Activated CD8-positive, alpha-beta memory T cell treated with anti-CD3 and anti-CD28 coated beads, Interleukin-2, amount 50 U/mL, for 24 hours (primary cell): ENCODE data around the gene GPA33.
"Not testable (repeated sequence)": the region's sequence is repeated elsewhere in the genome, so short reads cannot be mapped to it uniquely, and the experiment has no call there.

ENCODE experiments used
- DNase-seq: peaks from one replicate; pipeline ENCODE4 v3.0.0-alpha.2; 2020; ENCODE audit errors: extremely low read depth

GPA33 gene

DNA sequence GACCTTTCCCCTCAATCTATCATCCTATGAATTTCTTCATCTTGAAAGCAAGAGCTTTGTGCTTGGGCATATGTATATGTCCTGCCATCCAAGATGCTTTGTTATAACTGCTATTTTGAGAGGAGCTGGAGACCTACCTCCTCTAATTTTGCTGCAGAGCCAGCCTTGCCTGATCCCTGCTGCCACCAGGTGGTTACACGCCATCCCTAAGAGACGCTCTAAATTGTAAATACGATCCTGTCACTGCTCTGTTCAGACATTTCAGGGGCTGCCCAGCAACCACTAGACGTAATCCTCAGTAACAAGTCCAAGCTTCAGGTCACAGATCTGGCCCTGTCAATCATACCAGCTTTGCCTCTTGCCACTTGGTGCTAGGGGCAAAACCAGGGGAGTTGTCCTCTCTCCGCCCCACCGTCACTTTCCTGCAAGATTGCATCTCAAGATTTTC is 32.9 kb downstream of the GPA33 start:
- no peak for DNase-seq

DNA sequence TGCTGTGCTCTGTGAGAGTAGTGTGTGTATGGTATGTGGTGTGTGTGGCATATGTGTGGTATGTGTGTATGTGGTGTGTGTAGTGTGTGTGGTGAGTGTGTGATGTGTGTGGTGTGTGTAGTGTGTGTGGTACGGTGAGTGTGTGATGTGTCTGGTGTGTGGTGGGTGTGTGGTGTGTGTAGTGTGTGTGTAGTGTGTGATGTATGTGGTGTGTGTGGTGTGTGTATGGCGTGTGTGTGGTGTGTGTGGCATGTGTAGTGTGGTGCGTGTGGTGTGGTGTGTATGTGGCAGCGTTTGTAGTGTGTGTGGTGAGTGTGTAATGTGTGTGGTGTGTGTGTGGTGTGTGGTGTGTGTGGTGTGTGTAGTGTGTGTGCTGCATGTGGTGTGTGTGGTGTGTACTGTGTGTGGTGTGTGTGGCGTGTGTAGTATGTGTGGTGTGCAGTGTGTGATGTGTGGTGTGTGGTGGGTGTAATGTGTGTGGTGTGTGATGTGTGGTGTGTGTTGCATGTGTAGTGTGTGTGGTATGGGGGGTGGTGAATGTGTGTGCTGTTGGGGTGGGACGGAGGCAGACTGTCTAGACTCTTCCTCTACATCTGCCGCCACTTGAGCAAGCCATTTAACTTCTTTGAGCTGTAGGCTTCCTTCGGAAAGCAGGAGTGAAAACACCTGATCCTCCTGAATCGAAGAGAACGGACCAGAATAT is 33.5 kb downstream of the GPA33 start:
- DNase-seq = no peak

DNA sequence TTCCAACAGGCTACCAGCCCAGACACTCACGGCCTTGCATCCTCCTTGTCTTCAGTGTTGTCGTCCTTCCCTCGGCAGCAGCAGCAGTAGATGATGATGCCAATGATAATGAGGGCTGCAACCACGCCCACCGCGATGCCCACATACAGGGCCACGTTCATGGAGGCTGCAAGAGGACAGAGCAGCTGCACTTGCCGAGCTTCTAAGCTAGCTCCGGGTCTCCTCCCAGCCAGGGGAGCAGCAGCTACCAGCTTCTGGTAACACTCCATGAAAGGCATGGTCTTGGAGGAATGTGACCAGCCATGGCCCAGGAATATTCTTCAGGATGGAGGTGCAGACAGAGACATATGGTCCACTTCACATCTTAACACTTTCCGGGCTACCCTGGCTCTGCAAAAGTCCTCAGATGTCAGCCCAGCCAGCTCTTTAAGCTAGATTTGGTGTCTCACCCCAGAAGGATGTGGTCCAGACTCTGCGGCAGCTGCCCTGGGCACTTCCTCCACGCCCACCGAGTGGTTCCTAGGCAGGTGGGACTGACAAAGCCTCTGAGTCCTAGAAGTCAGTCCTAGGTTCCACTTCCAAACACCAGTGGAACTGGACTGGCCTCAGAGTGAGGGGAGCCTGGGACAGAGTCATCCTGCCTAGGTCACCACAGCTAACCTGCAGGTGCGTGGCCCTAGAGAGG is 35.1 kb downstream of the GPA33 start:
- no peak for DNase-seq

DNA sequence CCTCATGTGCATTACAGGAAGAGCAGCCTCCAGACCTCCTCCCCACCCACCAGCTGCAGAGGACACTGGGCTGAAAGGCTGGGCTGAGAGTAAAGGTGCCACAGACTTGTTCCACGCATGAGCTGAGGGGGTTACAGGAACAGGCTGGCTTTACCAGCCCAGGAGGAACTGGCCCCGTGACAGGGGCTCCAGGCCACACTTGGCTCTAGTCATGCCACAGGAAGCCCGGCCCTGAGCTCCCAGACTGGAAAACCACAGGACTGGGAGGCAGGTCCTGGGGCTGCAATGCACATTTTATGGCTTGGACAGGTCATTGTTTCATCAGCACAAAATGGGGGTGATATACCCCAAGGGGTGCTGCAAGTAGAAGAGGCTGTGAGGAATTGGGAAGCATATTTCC is 35.6 kb downstream of the GPA33 start:
- DNase-seq = no peak

DNA sequence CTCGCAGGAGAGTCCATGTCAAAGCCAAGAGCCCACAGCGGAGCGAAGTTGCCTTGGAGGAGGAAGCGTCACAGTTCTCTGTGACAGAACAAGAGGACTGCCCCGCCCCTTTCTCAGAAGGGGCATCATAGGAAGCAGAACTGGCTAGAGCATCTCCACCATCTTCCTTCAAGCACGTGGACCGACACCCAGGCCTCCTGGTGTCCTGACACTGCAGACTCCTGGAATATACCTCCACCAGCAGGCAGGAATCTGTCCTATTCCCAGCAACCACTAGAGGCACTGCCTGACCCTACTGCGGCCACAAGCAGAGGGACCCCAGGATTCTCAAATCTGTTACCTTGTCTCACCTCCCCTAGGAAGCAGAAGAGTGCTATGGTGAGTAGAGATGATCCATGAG is 37.8 kb downstream of the GPA33 start:
- no peak for DNase-seq

DNA sequence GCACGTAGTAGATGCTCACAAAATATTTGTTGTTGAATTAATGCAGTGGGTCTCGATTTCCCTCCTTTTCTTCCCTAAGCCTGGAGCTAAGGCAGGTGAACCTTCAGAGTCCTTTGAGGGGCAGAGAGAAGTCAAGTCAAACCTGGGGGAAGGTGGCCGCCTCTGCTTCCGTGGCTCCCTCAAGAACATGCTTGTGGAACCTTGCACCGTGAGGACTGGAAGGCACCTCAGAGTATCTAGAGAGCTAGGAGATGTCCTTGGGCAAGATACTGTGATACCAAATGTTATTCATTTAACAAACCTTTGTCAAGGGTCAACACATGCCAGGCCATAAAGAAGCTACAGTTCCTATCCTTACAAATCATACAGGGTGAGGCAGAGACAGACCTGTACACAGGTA is 38.3 kb downstream of the GPA33 start:
- DNase-seq = no peak

DNA sequence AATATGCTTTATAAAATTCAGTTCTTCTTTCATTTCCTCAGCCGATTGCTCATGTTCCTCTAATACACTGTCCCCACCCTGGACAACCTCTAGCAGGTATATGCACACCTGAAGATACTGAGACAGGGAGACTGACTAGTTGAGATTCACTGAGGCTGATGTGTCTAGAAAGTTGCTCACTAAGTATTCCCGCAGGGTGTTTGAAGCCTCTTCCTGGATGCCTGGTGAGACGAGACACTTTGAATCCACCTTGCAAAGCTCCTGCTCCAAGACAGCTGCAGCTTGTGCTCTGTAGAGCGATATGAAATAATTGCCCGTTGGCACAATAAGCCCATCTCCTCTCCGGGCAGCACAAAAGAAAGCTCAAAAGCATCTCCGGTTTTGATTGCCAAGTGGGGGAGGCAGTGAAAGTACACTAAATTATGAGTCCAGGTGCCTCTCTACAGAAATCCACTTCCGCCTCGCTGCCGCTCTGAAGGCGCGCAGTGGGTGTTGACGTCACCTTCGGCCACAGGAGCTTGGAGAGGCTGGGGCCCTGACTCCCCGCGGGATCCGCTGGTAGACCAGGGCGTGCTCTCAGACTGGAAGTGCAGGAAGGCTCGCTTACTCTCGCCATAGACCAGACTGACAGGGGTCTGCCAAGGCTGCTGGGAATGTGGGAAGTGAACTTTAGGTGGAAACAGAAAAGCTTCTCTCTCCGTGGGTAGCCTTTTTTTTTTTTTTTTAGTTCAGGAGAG is 46.3 kb downstream of the GPA33 start:
- DNase-seq = peak; percentile 28

DNA sequence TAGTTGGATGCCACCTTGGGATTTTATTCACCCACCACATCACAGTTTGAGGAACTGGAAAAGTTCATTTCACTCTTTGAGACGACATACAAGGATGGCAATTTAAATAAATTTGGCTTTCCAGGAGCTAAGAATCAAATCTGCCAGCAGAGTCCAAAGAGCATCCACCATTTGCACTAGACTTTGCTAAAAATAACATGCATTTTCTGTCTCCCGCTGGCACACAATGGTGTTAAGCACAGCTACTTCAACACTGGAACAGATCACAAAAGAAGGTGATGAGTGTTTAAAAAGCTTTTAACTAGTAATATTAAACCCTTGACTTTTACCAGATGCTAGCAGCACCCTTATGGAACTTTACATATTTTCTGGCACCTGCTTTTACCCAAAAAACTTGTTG is 56.5 kb downstream of the GPA33 start:
- no peak for DNase-seq

DNA sequence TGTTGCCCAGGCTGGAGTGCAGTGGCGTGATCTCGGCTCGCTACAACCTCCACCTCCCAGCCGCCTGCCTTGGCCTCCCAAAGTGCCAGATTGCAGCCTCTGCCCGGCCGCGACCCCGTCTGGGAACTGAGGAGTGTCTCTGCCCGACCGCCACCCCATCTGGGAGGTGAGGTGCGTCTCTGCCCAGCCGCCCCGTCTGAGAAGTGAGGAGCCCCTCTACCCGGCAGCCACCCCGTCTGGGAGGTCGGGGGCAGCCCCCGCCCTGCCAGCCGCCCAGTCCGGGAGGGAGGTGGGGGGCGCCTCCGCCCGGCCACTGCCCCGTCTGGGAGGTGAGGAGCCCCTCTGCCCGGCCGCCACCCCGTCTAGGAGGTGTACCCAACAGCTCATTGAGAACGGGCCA is 60.6 kb downstream of the GPA33 start:
- DNase-seq = not testable (repeated sequence)

DNA sequence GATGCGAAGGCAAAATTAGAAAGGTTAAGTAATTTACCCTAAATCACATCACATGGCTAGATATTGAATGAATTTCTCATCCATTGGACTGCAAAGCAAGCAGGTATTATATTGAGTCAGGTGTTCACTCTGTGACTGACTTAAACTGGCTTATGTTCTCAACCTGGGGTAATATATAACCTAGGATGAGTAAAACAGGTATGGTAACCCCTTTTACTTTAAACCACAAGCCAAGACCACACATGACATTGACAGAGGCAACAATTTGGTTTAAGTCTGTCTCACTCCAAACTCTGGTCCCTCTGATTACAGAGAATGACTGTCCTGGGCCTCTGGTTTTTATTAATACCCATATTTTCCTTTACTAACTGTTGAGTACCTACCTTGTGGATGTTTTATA is 67.8 kb downstream of the GPA33 start:
- no peak for DNase-seq

DNA sequence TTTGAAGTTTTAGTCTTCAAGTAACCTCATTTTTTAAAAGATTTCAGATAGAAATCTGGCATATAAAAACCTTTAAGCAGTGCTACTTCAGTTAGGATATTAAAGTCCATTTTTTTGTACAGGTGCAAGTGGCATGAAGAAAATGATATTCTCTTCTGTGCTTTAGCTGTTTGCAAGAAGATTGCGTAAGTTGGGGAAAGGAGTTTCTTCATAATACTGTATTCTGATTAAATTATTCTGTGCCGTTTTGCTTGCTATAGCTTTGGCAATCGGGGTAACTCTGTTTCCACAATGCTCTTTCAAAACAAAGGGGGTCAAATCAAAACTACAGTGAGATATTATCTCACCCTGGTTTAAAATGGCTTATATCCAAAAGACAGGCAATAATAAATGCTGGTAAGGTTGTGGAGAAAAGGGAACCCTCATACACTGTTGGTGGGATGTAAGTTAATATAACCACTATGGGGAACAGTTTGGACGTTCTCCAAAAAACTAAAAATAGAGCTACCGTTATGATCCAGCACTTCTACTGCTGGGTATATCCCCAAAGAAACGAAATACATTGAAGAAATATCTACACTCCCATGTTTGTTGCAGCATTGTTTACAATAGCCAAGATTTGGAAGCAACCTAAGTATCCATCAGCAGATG is 74.0 kb downstream of the GPA33 start:
- DNase-seq = no peak

DNA sequence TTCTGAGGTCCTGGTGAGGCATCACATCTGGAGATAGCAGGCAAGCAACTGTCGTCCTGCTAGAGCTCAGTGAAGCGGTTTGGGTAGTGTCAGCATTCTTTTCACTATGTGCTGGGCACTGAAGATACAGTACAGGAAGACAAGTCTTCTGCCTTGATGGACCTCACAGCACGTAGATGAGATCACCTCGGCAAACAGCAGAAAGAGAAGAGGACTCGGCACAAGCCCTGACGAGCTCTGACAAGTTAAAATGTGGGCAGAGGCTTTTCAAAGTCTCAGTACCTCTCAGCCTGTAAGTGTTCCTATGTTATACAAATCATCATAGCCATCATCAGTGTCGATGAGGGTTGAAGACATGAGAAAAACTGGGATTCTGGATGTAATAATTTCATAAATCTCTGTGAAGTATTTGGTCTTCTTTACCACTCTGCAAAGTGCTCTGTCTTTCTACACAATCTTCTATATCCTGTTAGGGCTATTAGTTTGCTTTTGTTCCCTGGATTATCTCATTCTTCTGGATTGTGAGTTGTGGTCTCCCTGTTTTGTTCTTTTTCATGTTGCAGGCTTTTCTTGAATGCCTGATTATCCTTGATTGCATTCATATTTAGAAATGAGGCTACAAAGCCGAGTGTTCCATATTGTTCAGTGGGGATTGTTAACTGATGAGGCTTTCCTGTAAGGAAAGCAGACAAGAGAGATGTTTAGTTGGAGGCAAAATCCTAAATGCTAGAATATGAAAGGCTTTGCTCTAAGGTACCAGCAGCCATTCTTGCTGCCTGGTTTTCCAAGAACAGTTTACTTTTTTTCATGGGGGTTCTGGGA is 76.9 kb downstream of the GPA33 start:
- no peak for DNase-seq

DNA sequence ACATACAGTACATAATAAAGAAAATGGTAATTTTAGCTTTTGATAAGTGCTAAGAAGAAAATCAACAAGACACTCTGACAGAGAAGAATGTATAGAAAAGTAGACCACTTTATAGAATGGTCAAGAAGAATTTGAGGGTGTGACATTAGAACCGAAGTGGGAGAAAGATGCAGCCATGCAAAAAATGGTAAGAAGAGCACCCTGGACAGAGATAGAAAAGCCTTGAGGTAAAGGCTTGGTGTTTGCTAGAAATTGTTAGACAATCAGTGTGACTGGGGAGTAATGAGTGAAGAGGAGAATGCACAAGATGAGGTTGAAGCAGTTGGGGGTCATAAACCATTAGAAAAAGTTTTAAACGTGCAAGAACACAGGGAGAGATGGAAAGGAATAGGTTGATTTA is 77.6 kb downstream of the GPA33 start:
- no peak for DNase-seq

DNA sequence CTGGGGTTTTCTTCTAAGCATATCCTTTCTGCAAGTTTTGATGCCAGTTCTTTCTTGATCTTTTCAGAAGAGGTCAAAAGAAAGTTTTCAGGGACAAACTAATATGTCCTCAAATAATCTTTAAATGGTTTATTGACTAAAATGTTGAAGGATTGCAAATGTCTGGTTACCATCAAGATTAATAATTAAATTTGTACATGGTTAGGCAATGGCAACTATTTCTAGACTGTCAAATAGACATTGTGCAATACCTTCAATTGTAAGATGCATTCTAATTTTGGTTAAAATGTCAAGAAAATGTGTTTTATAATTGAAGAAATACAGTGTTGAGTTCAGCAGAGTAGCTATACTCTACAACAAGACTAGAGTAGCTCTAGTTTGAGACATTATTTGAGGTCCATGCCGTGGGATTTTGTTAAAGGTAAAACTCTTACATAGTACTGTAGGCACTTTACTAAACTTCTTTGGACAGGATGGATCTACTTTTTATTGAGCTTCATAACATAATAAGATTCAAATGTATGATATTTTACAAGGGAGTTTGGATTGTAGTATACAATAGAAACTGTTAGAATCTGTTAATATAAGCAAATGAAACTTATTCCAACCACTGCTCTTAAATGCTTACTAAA is 78.5 kb downstream of the GPA33 start:
- no peak for DNase-seq

DNA sequence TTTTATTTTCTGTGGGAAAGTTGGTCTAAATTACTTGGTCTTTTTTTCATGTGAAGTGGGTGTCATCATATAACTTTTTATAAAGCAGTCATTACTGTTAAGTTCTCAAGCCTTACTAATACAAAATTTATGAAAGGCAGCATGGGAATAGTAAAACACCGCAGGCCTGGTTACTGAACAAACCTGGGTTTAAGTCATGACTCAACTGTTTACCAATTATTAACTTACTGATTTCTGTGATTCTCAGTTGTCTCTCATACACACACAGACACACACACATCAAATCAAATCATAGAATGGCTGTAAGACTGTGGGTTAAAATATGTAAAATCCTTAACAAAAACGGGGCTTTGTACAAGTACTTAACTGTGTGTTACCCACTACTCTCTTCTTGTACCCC is 86.5 kb downstream of the GPA33 start:
- DNase-seq = no peak
